KMS-11 (cell line): Measurements from ENCODE around the gene POU3F1.
A peak's percentile ranks its signal among the peaks of the same experiment; 100 is the strongest.

Experiments
- H2AFZ ChIP-seq: fragments of 200-600 bp; sonication (generic); 2 replicates; pipeline ENCODE4 v1.6.1; 2016; ENCODE audit warnings: antibody characterized with exemption, mixed run types, low read depth
- H3K27ac ChIP-seq: fragments of 200-600 bp; sonication (generic); 2 replicates; pipeline ENCODE4 v1.6.1; 2016; ENCODE audit warnings: mild to moderate bottlenecking, mixed run types
- H3K27me3 ChIP-seq: fragments of 200-600 bp; sonication (generic); 2 replicates; pipeline ENCODE4 v1.6.1; 2017; ENCODE audit warnings: mild to moderate bottlenecking, low read depth, mixed run types, moderate library complexity; ENCODE audit not compliant: insufficient read depth
- H3K36me3 ChIP-seq: fragments of 200-600 bp; sonication (generic); 2 replicates; pipeline ENCODE4 v1.6.1; 2017; ENCODE audit warnings: mild to moderate bottlenecking, mixed run types; ENCODE audit not compliant: insufficient read depth
- H3K4me1 ChIP-seq: fragments of 200-600 bp; sonication (generic); 2 replicates; pipeline ENCODE4 v1.6.1; 2016; ENCODE audit warnings: mild to moderate bottlenecking, low read depth, mixed run types; ENCODE audit not compliant: poor library complexity, severe bottlenecking
- H3K4me2 ChIP-seq: fragments of 200-600 bp; sonication (generic); 2 replicates; pipeline ENCODE4 v1.7.0; 2016; ENCODE audit warnings: mild to moderate bottlenecking, mixed run types
- H3K4me3 ChIP-seq: fragments of 200-600 bp; sonication (generic); IDR thresholded peaks from 2 replicates; pipeline ENCODE4 v1.6.1; 2017; ENCODE audit warnings: low read depth, low read length, mixed read lengths; ENCODE audit not compliant: insufficient read depth
- H3K79me2 ChIP-seq: fragments of 200-600 bp; sonication (generic); 2 replicates; pipeline ENCODE4 v1.6.1; 2016; ENCODE audit warnings: low read depth, mixed run types; ENCODE audit not compliant: insufficient read depth
- H3K9ac ChIP-seq: fragments of 200-600 bp; sonication (generic); 2 replicates; pipeline ENCODE4 v1.6.1; 2016; ENCODE audit warnings: mild to moderate bottlenecking, mixed run types
- H4K20me1 ChIP-seq: fragments of 200-600 bp; sonication (generic); 2 replicates; pipeline ENCODE4 v1.6.1; 2016; ENCODE audit warnings: mild to moderate bottlenecking, mixed run types; ENCODE audit not compliant: insufficient read depth
- CTCF ChIP-seq: fragments of 200-600 bp; sonication (generic); conservative IDR thresholded peaks from 2 replicates; pipeline ENCODE4 v1.6.1; 2017; ENCODE audit warnings: low read depth, mild to moderate bottlenecking, antibody characterized with exemption, low read length, moderate library complexity, mixed read lengths

POU3F1 gene

DNA sequence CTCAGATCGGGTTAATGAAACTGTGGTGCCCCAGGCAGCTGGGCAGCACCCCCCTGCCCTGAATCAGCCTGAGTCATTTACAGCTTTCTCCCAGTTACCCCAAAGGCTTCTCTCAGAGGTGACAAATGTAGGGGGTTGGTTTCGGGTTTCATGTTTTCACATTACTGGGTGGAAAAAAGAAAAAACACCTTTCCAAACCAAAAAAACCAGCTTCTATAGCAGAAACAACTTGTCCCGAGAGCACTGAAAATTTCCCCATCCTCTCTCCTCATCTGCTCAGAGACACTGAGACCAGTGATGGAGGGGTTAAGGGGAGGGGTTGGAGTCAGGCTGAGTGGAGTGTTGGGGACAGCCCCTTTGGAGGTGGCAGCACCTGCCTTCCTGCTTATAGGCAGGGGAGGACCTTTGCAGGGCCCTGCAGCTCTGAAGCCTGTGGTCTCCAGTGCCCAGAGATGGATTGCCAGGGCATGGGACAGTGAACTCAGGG, 18.4 kb downstream of the POU3F1 start:
- no peak for TF ChIP-seq CTCF
- Histone ChIP-seq H3K79me2 (no peaks in the 10 kb centered on the region), H3K36me3 (no peaks in the 10 kb centered on the region), H3K27ac (peak overlapping the region; percentile 76), H3K27me3 (no peaks in the 10 kb centered on the region), H3K4me2 (peak overlapping the region; percentile 98), H3K9ac (peak overlapping the region; percentile 25; the same call in 1 of the 2 replicates), H3K4me3 (peak overlapping the region; percentile 16), H2AFZ (no peak overlapping the region), H3K4me1 (peaks cover 64% of the 10 kb centered on the region), H4K20me1 (no peaks in the 10 kb centered on the region)

GRCh38 chr1:38027201-38028104, 19.1 kb downstream of the POU3F1 start:
- peak overlapping the region; percentile 98 for H3K4me2 ChIP-seq

GRCh38 chr1:38026592-38027200, 19.9 kb downstream of the POU3F1 start:
- Histone ChIP-seq H3K4me1 (peaks cover 61% of the 10 kb centered on the region), H3K9ac (no peak overlapping the region), H3K27me3 (no peaks in the 10 kb centered on the region), H4K20me1 (no peaks in the 10 kb centered on the region), H3K4me2 (peak overlapping the region; percentile 98; the same call in 1 of the 2 replicates), H3K27ac (peak overlapping the region; percentile 76; the same call in 1 of the 2 replicates), H3K36me3 (no peaks in the 10 kb centered on the region; the same call in 1 of the 2 replicates), H2AFZ (no peak overlapping the region), H3K79me2 (no peaks in the 10 kb centered on the region), H3K4me3 (no peak overlapping the region)
- peak; percentile 67; the same call in 1 of the 2 replicates for TF ChIP-seq CTCF

More at GRCh38 chr1:38027201-38028104, 19.1 kb downstream of the POU3F1 start:
- Histone ChIP-seq H3K4me1 (peaks cover 64% of the 10 kb centered on the region), H3K79me2 (no peaks in the 10 kb centered on the region), H3K27me3 (no peaks in the 10 kb centered on the region), H4K20me1 (no peaks in the 10 kb centered on the region), H2AFZ (no peak overlapping the region), H3K4me3 (no peak overlapping the region), H3K36me3 (no peaks in the 10 kb centered on the region; the same call in 1 of the 2 replicates), H3K27ac (peak overlapping the region; percentile 76), H3K9ac (no peak overlapping the region; the same call in 1 of the 2 replicates)
- TF ChIP-seq CTCF: no peak

DNA sequence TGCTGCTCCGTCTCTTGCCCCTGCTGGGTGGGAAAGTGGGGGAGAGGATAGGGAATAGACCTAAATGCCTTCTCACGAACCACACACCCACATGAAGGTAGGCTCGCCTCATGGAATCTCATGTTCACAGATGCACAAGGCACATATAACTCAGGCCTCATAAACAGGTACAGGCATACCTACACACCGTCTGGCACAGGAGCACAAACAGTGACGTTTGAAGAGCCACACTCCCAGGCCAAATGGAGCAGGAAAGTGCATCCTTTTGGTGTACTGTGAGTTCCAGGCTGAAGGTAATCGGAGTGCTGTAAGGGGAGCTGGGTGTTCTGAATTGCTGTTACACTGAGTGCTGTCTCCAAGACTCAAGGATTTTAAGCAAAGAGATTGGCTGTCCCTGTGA, 20.9 kb downstream of the POU3F1 start:
- H3K4me2 ChIP-seq: no peak overlapping the region
- H3K79me2 ChIP-seq: 0 out of 2 replicates have a peak, but pooled peaks cover 4% of the 10 kb centered on the region
- no peaks in the 10 kb centered on the region for H3K27me3 ChIP-seq
- no peak overlapping the region for H3K27ac ChIP-seq
- H3K4me3 ChIP-seq: no peak overlapping the region
- H3K9ac ChIP-seq: no peak overlapping the region
- peaks cover 50% of the 10 kb centered on the region for H3K4me1 ChIP-seq
- TF ChIP-seq CTCF: no peak
- no peaks in the 10 kb centered on the region for H4K20me1 ChIP-seq
- no peaks in the 10 kb centered on the region; the same call in 1 of the 2 replicates for H3K36me3 ChIP-seq
- no peak overlapping the region for H2AFZ ChIP-seq
